Kidney epithelial cell (primary cell): ENCODE data around the gene KIAA2012. TPM values are rescaled to one million over a fixed set of nuclear protein-coding genes. Genes with fewer than 3 reads are reported as not detected.

ENCODE experiments used
- DNase-seq: peaks from one replicate; pipeline ENCODE4 v3.0.0-alpha.2; 2010; ENCODE audit warnings: low read depth
- H3K27me3 ChIP-seq: 2 replicates; pipeline ENCODE4 v1.6.0; 2011; ENCODE audit warnings: low read length; ENCODE audit not compliant: control insufficient read depth, insufficient read depth
- H3K36me3 ChIP-seq: 2 replicates; pipeline ENCODE4 v1.5.1; 2011; ENCODE audit warnings: low read length; ENCODE audit not compliant: control insufficient read depth, insufficient read depth
- H3K4me3 ChIP-seq: 2 replicates; pipeline ENCODE4 v1.5.1; 2011; ENCODE audit warnings: low read depth, mild to moderate bottlenecking, control low read depth, low read length
- total RNA-seq: library from RNA; depleted of rRNA; stranded (reverse); fragments of >200 nt; gene quantifications from 2 replicates; pipeline ENCODE4 v1.2.3, GENCODE V29; 2015
- TF ChIP-seq, protein P1 (sequence below): IDR thresholded peaks from 2 replicates; pipeline ENCODE4 v1.5.1; 2011; ENCODE audit warnings: mild to moderate bottlenecking, moderate library complexity, low read length, control low read depth, inconsistent platforms; ENCODE audit not compliant: insufficient read depth, poor library complexity, severe bottlenecking

KIAA2012 gene
- total RNA-seq, 1 donor from 2014 or later: not detected

- Histone ChIP-seq H3K36me3 (no peaks in the 10 kb centered on the region), H3K27me3 (no peaks in the 10 kb centered on the region), H3K4me3 (no peak overlapping the region)
- no peak for DNase-seq
- TF ChIP-seq, protein P1, sequence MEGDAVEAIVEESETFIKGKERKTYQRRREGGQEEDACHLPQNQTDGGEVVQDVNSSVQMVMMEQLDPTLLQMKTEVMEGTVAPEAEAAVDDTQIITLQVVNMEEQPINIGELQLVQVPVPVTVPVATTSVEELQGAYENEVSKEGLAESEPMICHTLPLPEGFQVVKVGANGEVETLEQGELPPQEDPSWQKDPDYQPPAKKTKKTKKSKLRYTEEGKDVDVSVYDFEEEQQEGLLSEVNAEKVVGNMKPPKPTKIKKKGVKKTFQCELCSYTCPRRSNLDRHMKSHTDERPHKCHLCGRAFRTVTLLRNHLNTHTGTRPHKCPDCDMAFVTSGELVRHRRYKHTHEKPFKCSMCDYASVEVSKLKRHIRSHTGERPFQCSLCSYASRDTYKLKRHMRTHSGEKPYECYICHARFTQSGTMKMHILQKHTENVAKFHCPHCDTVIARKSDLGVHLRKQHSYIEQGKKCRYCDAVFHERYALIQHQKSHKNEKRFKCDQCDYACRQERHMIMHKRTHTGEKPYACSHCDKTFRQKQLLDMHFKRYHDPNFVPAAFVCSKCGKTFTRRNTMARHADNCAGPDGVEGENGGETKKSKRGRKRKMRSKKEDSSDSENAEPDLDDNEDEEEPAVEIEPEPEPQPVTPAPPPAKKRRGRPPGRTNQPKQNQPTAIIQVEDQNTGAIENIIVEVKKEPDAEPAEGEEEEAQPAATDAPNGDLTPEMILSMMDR: no peak
Observed at GRCh38 chr2:202049840-202050239, 23.2 kb upstream of the KIAA2012 start.

DNA sequence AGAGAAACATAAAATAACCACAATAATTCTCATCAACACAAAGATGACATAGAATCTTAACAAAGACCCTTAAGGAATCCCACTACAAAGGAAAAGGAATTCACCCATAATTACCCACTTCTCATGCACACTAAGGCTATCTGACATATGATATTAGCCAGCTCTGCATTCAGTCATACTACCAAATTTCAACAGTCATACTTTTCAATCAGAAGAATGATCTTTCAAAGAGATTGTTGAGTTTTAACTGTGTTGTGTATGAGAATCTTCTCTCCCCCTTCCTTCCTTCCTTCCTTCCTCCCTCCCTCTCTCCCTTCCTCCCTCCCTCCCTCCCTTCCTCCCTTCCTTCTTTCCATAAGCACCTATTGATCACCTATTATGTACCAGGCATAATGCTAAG is 22.4 kb upstream of the KIAA2012 start:
- no peaks in the 10 kb centered on the region for H3K27me3 ChIP-seq
- no peak overlapping the region for H3K4me3 ChIP-seq
- TF ChIP-seq, protein P1: no peak
- no peaks in the 10 kb centered on the region for H3K36me3 ChIP-seq
- DNase-seq: no peak

DNA sequence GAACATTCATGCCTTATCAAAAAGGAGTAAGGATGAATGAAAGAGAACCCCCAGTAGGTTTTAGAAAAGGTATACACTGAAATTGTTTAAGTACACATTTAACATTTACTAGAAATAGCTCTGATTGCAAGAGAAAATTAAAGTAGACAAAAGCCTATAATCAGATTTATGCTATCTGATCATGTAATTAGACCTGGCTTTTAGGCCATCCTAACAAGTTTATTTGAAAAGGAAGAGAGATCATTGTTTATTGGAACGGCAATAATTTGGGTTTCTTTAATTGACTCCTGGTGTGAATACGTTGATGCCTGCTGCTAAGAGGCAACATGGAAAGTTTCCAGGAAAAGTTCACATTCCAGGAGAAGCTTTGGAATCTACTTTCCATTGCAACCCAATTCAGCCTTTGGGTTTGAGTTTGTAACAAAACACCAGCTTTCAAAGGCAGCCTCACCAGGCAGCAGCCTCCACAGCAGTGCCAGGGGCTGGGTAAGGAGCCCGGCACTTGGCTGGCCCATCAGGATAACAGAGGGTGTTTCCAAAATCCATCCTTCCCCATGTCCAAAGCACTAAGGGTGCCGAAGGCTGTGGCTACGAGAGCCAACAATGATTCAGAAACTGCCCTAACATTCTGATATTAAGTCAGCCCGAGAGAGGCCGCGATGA is 21.4 kb upstream of the KIAA2012 start:
- no peaks in the 10 kb centered on the region for H3K36me3 ChIP-seq
- no peak for DNase-seq
- H3K4me3 ChIP-seq: no peak overlapping the region
- no peaks in the 10 kb centered on the region for H3K27me3 ChIP-seq
- TF ChIP-seq, protein P1: no peak

GRCh38 chr2:202052235-202052634 is 20.8 kb upstream of the KIAA2012 start:
- TF ChIP-seq, protein P1: no peak
- no peaks in the 10 kb centered on the region for H3K27me3 ChIP-seq
- no peak overlapping the region for H3K4me3 ChIP-seq
- H3K36me3 ChIP-seq: no peaks in the 10 kb centered on the region
- DNase-seq: no peak

DNA sequence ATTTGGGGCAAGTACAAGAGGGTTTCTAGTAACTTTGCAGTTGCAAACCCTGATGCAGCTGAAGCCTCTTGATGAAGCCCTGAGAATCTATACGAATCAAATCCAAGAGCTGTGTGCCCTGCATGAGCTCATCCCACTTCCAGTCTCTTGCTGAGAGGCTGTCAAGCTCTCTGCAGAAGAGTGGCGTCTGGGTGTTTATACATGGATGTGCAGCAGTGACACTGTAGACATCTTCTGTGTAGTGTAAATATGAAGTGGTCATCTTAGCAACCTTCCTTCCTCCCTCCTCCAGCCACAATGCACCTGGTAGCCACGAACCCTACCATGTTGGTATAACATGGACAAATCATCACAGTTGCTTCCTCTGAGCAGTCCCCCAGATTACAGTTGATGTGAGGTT is 18.4 kb upstream of the KIAA2012 start:
- H3K36me3 ChIP-seq: no peaks in the 10 kb centered on the region
- no peak overlapping the region for H3K4me3 ChIP-seq
- TF ChIP-seq, protein P1: no peak
- DNase-seq: no peak
- H3K27me3 ChIP-seq: no peaks in the 10 kb centered on the region

DNA sequence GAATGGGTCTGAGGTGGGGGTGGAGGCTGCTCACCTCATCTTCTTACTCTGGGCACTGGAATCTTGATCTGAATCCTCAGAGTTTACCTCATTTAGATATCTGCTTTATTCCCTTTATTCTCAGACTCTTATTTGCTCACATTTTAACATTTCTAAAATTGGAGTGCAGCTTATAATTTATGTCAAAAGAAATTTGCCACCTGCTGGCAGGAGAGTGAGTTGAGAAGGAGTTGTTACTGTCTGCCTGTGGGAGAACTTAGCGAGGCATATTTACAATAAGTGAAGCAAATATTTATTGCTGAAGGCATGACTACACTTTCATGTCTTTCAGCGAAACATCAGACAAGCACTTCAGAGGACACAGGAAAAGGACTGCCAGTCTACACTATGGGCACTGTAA is 16.4 kb upstream of the KIAA2012 start:
- TF ChIP-seq, protein P1: peak; percentile 34
- H3K27me3 ChIP-seq: no peaks in the 10 kb centered on the region
- H3K4me3 ChIP-seq: no peak overlapping the region
- no peak for DNase-seq
- no peaks in the 10 kb centered on the region for H3K36me3 ChIP-seq
